ENCODE results near the gene POU2AF3. TPM values are rescaled to one million over a fixed set of nuclear protein-coding genes. Genes with fewer than 3 reads are reported as not detected.

Gene POU2AF3
- total and polyA plus RNA-seq, 12 donors: 0.18 to 2.0 (median 0.35) TPM; not detected in 4

DNA sequence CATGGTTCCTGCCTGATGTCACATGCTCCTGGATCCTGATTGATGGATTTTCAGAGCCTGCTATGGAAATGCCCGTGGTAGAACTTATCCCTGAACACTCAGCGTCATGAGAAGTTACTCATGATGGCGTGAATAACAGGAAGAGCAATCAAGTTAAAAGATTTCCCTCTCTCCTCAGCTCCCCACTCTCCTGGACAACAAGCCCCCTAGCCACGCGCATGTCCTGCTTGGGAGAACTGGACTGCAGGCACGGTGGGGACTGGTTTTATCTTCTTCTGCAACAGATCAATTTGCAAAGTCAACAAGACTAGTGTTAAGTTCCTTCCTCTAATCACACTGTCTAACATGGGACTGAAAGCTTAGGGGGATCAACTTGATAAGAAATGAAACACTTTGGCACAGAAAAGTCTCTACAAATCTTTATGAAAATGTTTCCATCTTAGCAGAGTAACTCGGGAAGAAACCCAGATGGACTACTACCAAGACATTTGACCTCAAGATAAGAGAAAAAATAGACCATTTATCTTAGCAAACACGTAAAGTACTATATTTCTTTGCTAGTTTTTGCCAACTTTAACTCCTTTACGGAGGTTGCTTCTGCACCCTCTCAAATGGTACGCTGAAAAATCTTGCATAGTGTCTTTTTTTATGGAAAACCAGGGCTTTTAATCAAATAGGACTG, 53.2 kb downstream of the POU2AF3 start:
- Histone ChIP-seq H3K27ac (peak overlapping the region in 1 of 10 donors; percentile 17), H3K9me3 (no peaks in the 10 kb centered on the region), H3K4me3 (no peak overlapping the region), H3K27me3 (peaks cover 0 to 3% (median 0%) of the 10 kb centered on the region in 7 donors), H3K4me1 (peaks cover 0 to 13% (median 0%) of the 10 kb centered on the region in 9 donors), H3K36me3 (no peaks in the 10 kb centered on the region)
- DNase-seq: no peak
- WGBS, 2 donors: 37 to 43% methylated on average over 10 of the region's 10 CpGs
- peak in 1 of 8 donors; percentile 21 for ATAC-seq
- TF ChIP-seq, protein P1, sequence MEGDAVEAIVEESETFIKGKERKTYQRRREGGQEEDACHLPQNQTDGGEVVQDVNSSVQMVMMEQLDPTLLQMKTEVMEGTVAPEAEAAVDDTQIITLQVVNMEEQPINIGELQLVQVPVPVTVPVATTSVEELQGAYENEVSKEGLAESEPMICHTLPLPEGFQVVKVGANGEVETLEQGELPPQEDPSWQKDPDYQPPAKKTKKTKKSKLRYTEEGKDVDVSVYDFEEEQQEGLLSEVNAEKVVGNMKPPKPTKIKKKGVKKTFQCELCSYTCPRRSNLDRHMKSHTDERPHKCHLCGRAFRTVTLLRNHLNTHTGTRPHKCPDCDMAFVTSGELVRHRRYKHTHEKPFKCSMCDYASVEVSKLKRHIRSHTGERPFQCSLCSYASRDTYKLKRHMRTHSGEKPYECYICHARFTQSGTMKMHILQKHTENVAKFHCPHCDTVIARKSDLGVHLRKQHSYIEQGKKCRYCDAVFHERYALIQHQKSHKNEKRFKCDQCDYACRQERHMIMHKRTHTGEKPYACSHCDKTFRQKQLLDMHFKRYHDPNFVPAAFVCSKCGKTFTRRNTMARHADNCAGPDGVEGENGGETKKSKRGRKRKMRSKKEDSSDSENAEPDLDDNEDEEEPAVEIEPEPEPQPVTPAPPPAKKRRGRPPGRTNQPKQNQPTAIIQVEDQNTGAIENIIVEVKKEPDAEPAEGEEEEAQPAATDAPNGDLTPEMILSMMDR (IDR thresholded peaks at IDR 0.05): no peak
- intact Hi-C loops (cut with DNase I): no loop called here

DNA sequence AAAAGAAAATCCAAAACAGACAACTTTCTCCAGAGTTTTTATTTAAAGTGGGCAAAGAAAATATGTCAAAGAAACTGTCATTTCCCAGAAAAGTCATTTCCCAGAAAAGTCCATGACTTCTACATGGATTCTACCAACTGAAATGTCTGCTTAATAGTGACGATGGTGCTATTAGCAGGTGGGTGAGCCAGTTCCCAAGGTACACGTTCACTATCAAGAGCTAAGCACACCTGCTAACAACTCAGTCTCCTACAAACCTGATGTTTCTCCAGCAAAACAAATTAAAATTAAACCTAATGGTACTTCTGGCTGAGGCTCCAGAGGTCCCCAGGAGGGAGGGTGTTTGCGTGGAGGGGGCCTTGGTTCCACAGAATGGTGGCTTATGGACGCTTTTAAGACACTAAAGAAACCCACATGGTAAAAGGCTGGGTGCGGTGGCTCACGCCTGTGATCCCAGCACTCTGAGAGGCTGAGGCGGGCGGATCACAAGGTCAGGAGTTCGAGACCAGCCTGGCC, 53.9 kb downstream of the POU2AF3 start:
- no peak overlapping the region for H3K4me3 ChIP-seq
- H3K36me3 ChIP-seq: no peaks in the 10 kb centered on the region
- peaks cover 0 to 3% (median 0%) of the 10 kb centered on the region in 7 donors for H3K27me3 ChIP-seq
- no peak for ATAC-seq
- no peak overlapping the region for H3K27ac ChIP-seq
- TF ChIP-seq, protein P1 (IDR thresholded peaks at IDR 0.05): no peak
- H3K4me1 ChIP-seq: peaks cover 0 to 13% (median 0%) of the 10 kb centered on the region in 9 donors
- intact Hi-C loops (cut with DNase I): no loop called here
- DNase-seq: no peak
- H3K9me3 ChIP-seq: no peaks in the 10 kb centered on the region
- WGBS, 2 donors: 87 to 94% methylated on average over 8 to 9 of the region's 9 CpGs

DNA sequence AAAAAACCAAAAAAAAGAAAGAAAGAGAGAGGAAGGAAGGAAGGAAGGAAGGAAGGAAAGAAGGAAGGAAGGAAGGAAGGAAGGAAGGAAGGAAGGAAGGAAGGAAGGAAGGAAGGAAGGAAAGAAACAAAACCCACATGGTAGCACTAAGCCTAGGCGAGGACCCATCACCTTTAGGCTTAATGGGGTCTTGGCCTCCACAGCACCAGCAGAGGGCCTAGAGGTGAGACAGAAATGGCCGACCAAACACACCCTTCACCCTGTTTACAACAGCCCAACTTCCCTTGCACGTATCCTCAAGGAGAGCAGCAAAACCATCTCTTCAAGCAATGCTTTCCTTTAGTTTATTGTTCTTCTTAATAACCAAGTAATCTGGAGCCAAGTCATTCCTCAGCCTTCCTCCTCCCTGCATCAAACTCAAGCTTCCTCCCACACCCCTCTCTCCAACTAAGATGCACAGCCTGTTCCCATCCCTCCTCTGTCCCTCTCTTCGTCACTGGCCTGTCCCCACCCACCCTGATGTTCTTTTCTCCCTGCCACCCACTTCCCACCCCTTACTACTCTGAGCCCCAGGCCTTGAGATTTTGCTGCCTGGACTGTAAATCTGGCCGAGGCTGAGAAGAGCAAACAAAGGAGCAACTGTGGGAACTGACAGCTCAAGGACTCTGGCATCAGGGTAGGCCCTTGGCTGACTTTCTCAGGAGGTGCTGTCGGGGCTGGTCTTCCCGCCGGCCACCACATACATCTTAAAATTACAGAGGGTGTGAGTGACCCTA, 54.8 kb downstream of the POU2AF3 start:
- DNase-seq (no peak), ATAC-seq (peak in 7 of 8 donors; percentile 42 to 83 (median 61))
- Histone ChIP-seq H3K9me3 (no peaks in the 10 kb centered on the region), H3K36me3 (no peaks in the 10 kb centered on the region), H3K27me3 (peaks cover 0 to 3% (median 0%) of the 10 kb centered on the region in 7 donors), H3K4me3 (no peak overlapping the region), H3K27ac (peak overlapping the region in 1 of 10 donors; percentile 44), H3K4me1 (peaks cover 0 to 13% (median 0%) of the 10 kb centered on the region in 9 donors)
- 75 to 83% methylated on average over 8 of the region's 8 CpGs for WGBS, 2 donors
- TF ChIP-seq, protein P1 (IDR thresholded peaks at IDR 0.05): no peak
- intact Hi-C loops (cut with DNase I): no loop called here

DNA sequence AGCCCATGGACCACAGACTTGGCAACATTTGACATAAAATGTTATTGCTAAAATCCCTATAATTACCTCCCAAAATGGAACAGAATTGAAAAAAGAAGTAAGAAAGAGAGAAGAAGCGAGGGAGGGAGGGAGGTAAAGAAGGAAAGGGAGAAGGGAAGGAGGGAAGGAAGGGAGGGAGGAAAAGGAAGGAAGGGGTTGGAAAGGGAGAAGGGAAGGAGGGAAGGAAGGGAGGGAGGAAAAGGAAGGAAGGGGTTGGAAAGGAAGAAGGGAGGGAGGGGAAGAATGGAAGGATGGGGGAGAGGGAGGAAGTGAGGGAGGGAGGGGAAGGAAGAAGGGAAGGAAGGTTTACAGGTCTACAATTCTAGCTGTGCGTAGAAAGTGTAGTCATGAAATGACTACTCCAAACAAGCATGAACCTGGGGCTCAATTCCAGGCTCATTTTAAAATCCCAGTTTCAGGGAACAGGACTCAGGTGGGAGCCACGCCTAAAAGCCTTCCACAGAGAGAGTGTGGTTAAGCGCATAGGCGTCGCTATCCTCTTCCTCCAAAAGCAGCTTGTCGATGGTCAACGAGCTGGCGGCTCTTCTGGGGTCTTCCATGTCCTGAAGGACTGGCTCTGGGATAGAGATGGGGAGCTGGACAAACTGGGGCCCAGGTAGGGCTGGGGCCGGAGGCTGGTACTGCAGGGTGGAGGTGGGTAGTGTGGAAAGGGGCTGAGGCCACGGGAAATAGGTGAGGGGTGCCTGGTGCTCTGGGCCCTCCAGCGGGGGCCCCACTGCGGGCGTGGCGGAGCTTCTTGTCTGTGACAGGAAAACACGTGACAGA, 55.6 kb downstream of the POU2AF3 start:
- peaks cover 0 to 3% (median 0%) of the 10 kb centered on the region in 7 donors for H3K27me3 ChIP-seq
- TF ChIP-seq, protein P1 (IDR thresholded peaks at IDR 0.05): no peak
- DNase-seq (no peak), ATAC-seq (no peak)
- peaks cover 0 to 13% (median 0%) of the 10 kb centered on the region in 9 donors for H3K4me1 ChIP-seq
- WGBS, 2 donors: 96 to 97% methylated on average over 16 of the region's 16 CpGs
- H3K9me3 ChIP-seq: no peaks in the 10 kb centered on the region
- no peaks in the 10 kb centered on the region for H3K36me3 ChIP-seq
- intact Hi-C loops (cut with DNase I): no loop called here
- H3K4me3 ChIP-seq: no peak overlapping the region
- H3K27ac ChIP-seq: peak overlapping the region in 1 of 10 donors; percentile 44

Data from heart right ventricle (tissue), 16 donors.